ENCODE measurements around the gene GNB1. TPM values are rescaled to one million over a fixed set of nuclear protein-coding genes. Genes with fewer than 3 reads are reported as not detected.

GNB1 gene
- total and polyA plus RNA-seq, 9 of the 15 experiments (the other 6 are each of a cell fraction or from before 2014, with no cell fraction given), result 34.3 to 388 (median 114) TPM

GRCh38 chr1:1937061-1937460, 46.2 kb upstream of the GNB1 start:
- no TSS peak for BruUV-seq (replicated peaks)
- H3K9me3 ChIP-seq (replicated peaks; ENCODE audit: control insufficient read depth, insufficient read depth, low read depth, low read length), result peaks cover 9% of the 10 kb centered on the region; the same call in 1 of the 2 replicates
- H3K4me2 ChIP-seq (ENCODE audit: insufficient read depth, low read length), result no peak overlapping the region
- no peak for DNase-seq (ENCODE audit: extremely low read depth in 1 of 4, low spot score in 3 of 4)
- FAIRE-seq, result no peak
- in situ Hi-C loops (cut with MboI) (no loop called here), intact Hi-C loops (cut with micrococcal nuclease) (no loop called here)
- ChIA-PET POLR2A (interaction anchor here (0.6 kb wide), 1 partner anchor 16 kb away, joined by 3 read pairs; no protein-coding TSS in a partner anchor), CTCF (ENCODE audit: low intra/inter-chr PET ratio) (no interaction called here)
- H3K27ac ChIP-seq (ENCODE audit: extremely low read depth, low read depth, low read length), result no peak overlapping the region
- H3K79me2 ChIP-seq (ENCODE audit: control insufficient read depth, insufficient read depth, low read length), result no peaks in the 10 kb centered on the region
- no peak overlapping the region for H3K4me3 ChIP-seq
- H3K27me3 ChIP-seq (ENCODE audit: control insufficient read depth in 2 of 2, insufficient read depth in 2 of 2, low read length in 2 of 2), result peaks cover 31 to 72% of the 10 kb centered on the region in 2 experiments
- H2AFZ ChIP-seq (ENCODE audit: low read depth, low read length), result no peak overlapping the region
- no peaks in the 10 kb centered on the region for H3K36me3 ChIP-seq (ENCODE audit: control insufficient read depth, insufficient read depth, low read length)
- 4% methylated on average over 15 of the region's 15 CpGs for WGBS (ENCODE audit: insufficient coverage, low coverage, missing lambda C conversion rate)
- peaks cover 0 to 17% of the 10 kb centered on the region in 2 experiments; a peak in 1 of 5 replicates for H3K4me1 ChIP-seq (replicated peaks in 1 of 2; ENCODE audit: control insufficient read depth in 2 of 2, insufficient read depth in 2 of 2, low read length in 2 of 2)
- no peak overlapping the region for H3K9ac ChIP-seq (ENCODE audit: insufficient read depth in 1 of 2, low read depth in 2 of 2, low read length in 2 of 2)
- H4K20me1 ChIP-seq (replicated peaks; ENCODE audit: control insufficient read depth, insufficient read depth, low read length), result peaks cover 3% of the 10 kb centered on the region; the same call in 1 of the 2 replicates
- H3K9me1 ChIP-seq (ENCODE audit: control insufficient read depth, insufficient read depth, low read length), result no peaks in the 10 kb centered on the region
- no peak for ATAC-seq
- no peak for TF ChIP-seq SMARCC2 (IDR thresholded peaks at IDR 0.05; ENCODE audit: low read depth)
- no peak for TF ChIP-seq ARID3B (CRISPR knock-in tag; IDR thresholded peaks at IDR 0.05; ENCODE audit: borderline replicate concordance)
- TF ChIP-seq PBX2 (CRISPR knock-in tag; IDR thresholded peaks at IDR 0.05; ENCODE audit: low read depth), result no peak
- TF ChIP-seq PBX2 (tag; conservative IDR thresholded peaks at IDR 0.05; ENCODE audit: low read depth), result no peak
- TF ChIP-seq PHF8 (IDR thresholded peaks at IDR 0.05; ENCODE audit: borderline replicate concordance, low read length), result no peak
- no peak for TF ChIP-seq TAF15 (IDR thresholded peaks at IDR 0.05; ENCODE audit: low read depth, low read length)
- no peak for TF ChIP-seq BRF2 (IDR thresholded peaks at IDR 0.05; ENCODE audit: borderline replicate concordance, insufficient read depth, insufficient read length)
- TF ChIP-seq E4F1 (CRISPR knock-in tag; IDR thresholded peaks at IDR 0.05; ENCODE audit: borderline replicate concordance), result no peak
- no peak for TF ChIP-seq E2F1 (CRISPR knock-in tag; IDR thresholded peaks at IDR 0.05)
- TF ChIP-seq BRD4 (IDR thresholded peaks at IDR 0.05), result no peak
- no peak for TF ChIP-seq KLF6 (CRISPR knock-in tag; IDR thresholded peaks at IDR 0.05; ENCODE audit: borderline replicate concordance)
